GM19324 (cell line): ENCODE measurements around the gene YAF2.
"Not testable (repeated sequence)": the region's sequence is repeated elsewhere in the genome, so short reads cannot be mapped to it uniquely, and the experiment has no call there.

Source experiments
- ATAC-seq: cut with Tn5 transposase; IDR thresholded peaks from one replicate; pipeline ENCODE4 v1.9.1; 2021; ENCODE audit warnings: mild to moderate bottlenecking, moderate library complexity; ENCODE audit not compliant: unreplicated experiment, low FRiP score

Gene YAF2

GRCh38 chr12:42201063-42201462 lies 37.0 kb downstream of the YAF2 start:
- ATAC-seq: no peak

DNA sequence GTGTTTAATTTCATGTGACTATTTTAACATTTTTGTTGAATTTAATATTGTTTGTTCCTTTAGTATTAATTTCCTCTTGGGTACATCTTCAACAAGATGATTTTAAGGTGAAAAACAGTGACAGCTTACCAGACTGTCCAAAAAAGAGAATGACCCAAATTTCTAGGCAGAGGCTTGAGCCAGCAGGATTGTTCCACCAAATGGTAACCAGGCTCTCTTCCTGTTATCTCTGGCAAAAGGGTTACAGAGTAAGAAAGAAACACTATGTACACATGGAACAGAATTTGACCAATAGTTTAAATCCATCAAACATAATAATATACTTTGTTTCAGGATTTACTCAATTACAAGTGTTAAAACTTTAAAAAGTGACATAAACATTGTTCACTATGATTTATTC lies 39.0 kb downstream of the YAF2 start:
- ATAC-seq: no peak

DNA sequence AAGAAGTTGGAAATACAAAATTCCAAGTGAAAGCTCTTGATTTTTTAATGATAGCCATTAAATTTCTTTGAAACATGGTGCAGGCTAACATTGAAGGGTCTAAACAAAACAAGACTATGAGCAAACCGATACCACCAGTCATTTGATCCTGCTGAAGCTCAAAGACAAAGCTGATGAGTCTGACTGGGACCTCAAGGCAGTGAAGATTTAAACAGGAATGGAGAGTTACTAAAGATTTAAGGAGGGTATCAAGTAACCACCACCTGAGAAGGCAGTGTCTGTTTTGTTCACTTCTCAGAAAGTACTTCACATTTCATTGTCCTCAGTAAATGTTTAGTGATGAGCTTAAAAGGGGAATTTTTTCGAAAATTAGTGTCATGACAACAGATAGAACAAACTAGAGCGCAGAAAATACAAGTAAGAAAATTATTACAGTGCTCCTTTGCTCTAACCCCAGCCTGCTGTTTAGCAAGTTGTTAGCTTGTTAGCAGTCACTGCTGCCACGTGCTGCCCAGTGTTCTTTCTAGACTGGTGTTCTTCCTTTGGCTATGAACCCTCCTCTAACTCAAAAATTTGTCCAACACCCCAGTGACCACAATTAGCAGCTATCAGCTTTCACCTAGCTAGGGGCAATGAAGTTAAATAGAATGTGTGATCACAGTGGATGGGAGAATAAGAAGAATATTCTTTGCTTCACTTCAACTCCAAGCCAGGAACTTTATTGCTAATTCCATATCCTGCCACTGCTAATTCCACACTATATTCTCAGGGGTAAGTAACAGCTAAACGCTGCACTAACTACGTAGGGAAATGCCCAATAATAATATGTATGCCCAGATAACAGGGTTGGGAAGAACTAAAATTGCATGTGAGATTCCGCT lies 41.1 kb downstream of the YAF2 start:
- ATAC-seq: no peak

GRCh38 chr12:42192686-42193085 lies 45.4 kb downstream of the YAF2 start:
- ATAC-seq: no peak

DNA sequence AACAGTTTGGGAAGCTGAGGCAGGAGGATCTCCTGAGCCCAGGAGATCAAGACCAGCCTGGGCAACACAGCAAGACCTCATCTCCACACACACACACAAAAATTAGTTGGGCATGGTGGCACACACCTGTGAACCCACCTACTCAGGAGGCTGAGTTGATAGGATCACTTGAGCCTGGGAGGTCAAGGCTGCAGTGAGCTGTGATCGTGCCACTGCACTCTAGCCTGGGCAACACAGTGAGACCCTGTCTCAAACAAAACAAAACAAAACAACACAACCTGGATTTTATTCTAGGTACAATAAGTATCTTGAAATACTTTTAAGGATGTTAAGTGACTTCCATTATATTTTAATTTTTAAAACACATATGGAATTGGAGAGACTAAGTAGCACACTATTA lies 45.8 kb downstream of the YAF2 start:
- no peak for ATAC-seq

DNA sequence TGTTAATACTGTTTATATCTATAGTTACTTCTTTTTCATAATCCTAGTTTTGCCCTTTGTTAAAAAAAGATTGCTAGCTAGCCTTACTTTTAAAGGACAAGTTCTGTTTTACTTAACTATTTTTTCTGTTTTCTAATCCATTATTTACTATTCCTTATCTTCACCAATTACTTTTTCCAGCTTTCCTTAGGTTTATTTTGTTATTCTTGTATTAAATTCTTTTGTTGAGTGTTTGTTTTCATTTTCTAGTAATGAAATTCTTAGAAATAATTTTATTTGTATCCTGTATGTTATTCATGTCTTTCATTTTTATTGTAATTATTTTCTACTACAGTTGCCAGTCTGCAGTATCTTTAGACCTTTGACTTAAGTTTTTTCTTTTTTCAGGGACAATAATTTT lies 47.7 kb downstream of the YAF2 start:
- ATAC-seq: no peak

GRCh38 chr12:42188275-42188674 lies 49.8 kb downstream of the YAF2 start:
- not testable (repeated sequence) for ATAC-seq

DNA sequence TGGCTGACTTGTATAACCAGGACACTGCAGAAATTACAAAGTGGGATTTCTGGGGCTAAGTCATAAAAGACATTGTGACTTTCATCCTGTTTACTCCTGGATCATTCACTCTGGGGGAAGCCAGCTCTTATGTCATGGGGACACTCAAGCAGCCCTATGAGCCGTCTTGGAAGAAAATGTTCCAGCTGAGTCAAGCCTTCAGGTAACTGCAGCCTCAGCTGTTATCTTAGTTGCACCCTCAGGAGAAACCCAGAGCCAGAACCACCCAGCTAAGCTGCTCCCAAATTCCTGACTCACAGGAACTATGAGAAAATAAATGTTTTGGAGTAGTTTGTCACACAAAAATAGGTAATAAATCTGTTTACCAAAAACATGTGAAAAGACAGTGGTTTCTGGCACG lies 50.2 kb downstream of the YAF2 start:
- ATAC-seq: no peak

GRCh38 chr12:42186793-42187192 lies 51.3 kb downstream of the YAF2 start:
- ATAC-seq: no peak

GRCh38 chr12:42182394-42182793 lies 55.7 kb downstream of the YAF2 start:
- no peak for ATAC-seq

- ATAC-seq: no peak
Measured at GRCh38 chr12:42180990-42181596, 57.0 kb downstream of the YAF2 start.

DNA sequence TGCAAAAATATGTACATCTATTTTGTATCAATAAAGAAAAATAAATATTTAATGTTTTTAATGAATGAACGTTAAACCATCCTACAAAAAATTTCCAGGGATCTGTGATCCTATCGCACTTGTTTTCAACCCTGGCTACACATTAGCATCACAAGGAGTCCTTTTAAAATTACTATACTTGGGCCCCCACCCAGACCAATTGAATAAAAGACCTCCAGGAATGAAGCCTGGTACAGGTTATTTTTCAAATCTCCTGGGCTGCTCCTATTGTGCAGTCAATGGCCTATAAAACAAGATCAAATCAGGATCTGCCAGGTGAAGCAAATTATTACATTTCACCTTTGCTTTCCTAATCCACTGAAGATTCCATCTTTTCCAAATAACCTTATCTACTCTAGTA lies 59.9 kb downstream of the YAF2 start:
- ATAC-seq: no peak

- no peak for ATAC-seq
Measured at GRCh38 chr12:42174978-42175377, 63.1 kb downstream of the YAF2 start.

- ATAC-seq: no peak
Measured at GRCh38 chr12:42173961-42174521, 64.0 kb downstream of the YAF2 start.

DNA sequence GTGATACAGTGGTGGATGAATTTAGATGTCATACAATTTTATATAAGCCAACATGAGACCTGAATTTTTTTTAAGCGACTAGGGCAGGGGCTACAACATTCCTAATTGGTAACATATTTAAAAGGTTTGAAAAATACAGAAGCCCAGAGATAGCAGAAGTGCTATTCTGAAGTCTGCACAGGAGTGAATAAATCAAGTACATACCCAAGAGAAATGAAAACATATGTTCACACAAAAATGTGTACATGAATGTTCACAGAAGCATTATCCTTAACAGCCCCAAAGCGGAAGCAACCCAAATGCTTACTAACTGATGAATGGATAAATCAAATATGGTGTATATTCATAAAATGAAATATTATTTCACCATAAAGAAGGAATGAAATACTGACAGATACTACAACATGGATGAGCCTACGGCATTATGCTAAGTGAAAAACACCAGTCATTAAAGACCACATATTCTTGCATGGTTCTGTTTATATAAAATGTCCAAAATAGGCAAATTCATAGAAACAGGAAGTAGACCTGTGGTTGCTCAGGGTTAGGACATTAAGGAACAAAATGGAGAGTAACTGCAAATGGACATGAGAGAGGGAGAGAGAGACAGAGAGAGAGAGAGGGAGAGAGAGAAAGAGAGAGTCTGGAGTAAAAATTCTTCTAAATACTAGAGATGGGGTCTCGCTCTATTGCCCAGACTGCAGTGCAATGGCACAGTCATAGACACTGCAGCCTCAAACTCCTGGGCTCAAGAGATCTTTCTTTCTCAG lies 65.4 kb downstream of the YAF2 start:
- ATAC-seq: no peak

GRCh38 chr12:42167711-42168110 lies 70.3 kb downstream of the YAF2 start:
- ATAC-seq: no peak

DNA sequence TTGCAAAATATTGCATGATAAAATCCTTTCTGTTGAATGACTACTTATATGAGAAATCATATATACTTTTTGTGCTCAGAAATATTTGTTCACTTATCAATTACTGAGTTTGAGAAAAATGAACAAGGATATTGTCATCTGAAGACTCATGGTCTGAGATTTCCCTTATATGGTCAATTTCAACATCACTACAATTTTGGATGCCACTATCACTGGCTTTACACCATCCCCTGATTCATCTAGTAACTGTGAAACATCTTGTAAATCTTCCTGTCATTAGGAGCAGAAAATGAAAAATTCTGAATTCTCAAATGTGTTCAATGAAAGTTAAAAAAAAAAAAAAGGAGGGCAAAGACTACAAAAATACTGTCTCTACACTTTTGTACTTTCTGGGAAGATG lies 71.5 kb downstream of the YAF2 start:
- ATAC-seq: no peak

DNA sequence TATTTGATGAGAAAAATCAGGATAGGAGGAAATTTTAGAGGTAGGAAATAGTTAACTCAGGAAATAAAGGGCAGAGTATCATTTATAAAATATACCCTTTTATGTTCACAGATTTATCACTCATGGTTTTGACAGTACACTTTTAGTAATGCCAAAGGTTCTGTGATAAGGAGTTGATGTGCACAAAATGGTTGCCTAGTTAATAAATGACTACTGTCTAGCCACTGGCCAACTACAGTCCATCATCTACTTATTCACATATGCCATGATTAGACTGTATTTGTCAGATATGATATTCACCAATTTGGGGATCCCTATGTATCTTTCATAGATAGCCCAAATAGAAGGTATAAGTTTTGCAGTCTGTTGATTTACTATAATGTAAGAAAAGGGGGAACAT lies 74.1 kb downstream of the YAF2 start:
- ATAC-seq: no peak

DNA sequence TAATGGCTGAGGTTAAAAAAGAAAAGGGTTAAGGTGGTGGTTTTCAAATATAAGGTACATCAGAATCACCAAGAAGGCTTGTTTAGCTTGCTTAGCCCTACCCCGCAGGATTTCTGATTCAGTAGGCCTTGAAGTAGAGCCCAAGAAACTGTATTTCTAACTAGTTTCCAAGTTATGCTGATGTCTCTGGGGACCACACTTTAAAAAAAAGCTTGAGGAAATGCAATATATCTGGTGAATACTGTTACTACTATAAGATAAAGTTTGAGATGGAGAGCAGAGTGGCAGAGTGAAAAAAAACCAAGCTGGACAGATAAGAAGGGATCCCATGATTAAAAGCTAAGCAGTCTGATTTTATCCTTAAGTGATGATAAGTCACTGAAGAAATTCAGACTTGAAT lies 75.1 kb downstream of the YAF2 start:
- no peak for ATAC-seq

DNA sequence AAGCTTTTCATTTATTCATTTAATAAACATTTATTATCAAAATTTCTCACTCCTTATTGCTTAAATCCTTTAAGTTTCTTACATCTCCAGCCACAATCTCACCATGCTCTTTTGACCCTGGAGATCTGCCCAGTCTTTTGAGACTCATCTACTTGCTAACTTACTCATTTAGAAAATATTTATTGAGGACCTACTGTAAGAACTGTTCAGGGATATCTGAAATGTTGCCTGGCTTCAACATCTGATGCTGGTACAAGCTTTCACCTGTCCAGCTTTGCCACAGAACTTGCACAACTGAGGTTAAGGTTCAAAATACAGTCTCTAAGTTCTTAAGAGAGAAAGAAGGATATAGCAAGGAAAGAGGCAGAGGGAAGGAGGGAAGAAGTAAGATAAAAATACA lies 75.9 kb downstream of the YAF2 start:
- no peak for ATAC-seq

GRCh38 chr12:42161529-42161928 lies 76.5 kb downstream of the YAF2 start:
- no peak for ATAC-seq
